BJ (cell line): ENCODE results near the gene PBX3. TPM values are rescaled to one million over a fixed set of nuclear protein-coding genes. Genes with fewer than 3 reads are reported as not detected.

Experiments used
- CTCF ChIA-PET: fragments of 350-600 bp; formaldehyde crosslinking; extraction: SDS; loops from one replicate; lab custom pipeline; 2021; ENCODE audit warnings: antibody characterized with exemption, inconsistent platforms; lab: Yijun Ruan, JAX
- POLR2A ChIA-PET: fragments of 300-600 bp; sonication (Branson Sonifier 250); formaldehyde crosslinking; extraction: SDS; loops from one replicate; lab custom pipeline; 2021; ENCODE audit warnings: antibody characterized with exemption; lab: Charles Lee
- DNase-seq: peaks from one replicate; pipeline ENCODE4 v3.0.0-alpha.2; 2011; ENCODE audit warnings: low read depth
- H3K27me3 ChIP-seq: 2 replicates; pipeline ENCODE4 v1.6.0; 2011; ENCODE audit warnings: low read length; ENCODE audit not compliant: control insufficient read depth, insufficient read depth
- H3K36me3 ChIP-seq: 2 replicates; pipeline ENCODE4 v1.5.1; 2011; ENCODE audit warnings: low read length; ENCODE audit not compliant: control insufficient read depth, insufficient read depth
- H3K4me3 ChIP-seq: 2 replicates; pipeline ENCODE4 v1.5.1; 2011; ENCODE audit warnings: low read depth, mild to moderate bottlenecking, control low read depth, low read length
- CTCF ChIP-seq: IDR thresholded peaks from 2 replicates; pipeline ENCODE4 v1.5.1; 2011; ENCODE audit warnings: low read depth, mild to moderate bottlenecking, control low read depth, inconsistent platforms, low read length, moderate library complexity; ENCODE audit not compliant: insufficient read depth
- polyA plus RNA-seq: library from polyadenylated mRNA; depleted of rRNA; stranded (reverse); fragments of >200 nt; gene quantifications from 2 replicates; pipeline ENCODE4 v1.2.3, GENCODE V29; 2011; rRNA removed

The PBX3 gene
- polyA plus RNA-seq, 1 experiment = 27.9 TPM

- no peak for TF ChIP-seq CTCF
- no peak overlapping the region for H3K4me3 ChIP-seq
- DNase-seq = no peak
- no peaks in the 10 kb centered on the region for H3K36me3 ChIP-seq
- H3K27me3 ChIP-seq = no peaks in the 10 kb centered on the region
- POLR2A ChIA-PET = no interaction called here
- CTCF ChIA-PET = no interaction called here
These were observed 267.6 kb downstream of the PBX3 start for GRCh38 chr9:126014726-126015125.

- DNase-seq = no peak
- ChIA-PET POLR2A (interaction anchor here (0.6 kb wide), 1 partner anchor 1639 kb away, joined by 4 read pairs; no protein-coding TSS in a partner anchor), CTCF (no interaction called here)
- TF ChIP-seq CTCF = no peak
- Histone ChIP-seq H3K4me3 (no peak overlapping the region), H3K36me3 (no peaks in the 10 kb centered on the region), H3K27me3 (no peaks in the 10 kb centered on the region)
These were observed 268.3 kb downstream of the PBX3 start for GRCh38 chr9:126015424-126015823.

DNA sequence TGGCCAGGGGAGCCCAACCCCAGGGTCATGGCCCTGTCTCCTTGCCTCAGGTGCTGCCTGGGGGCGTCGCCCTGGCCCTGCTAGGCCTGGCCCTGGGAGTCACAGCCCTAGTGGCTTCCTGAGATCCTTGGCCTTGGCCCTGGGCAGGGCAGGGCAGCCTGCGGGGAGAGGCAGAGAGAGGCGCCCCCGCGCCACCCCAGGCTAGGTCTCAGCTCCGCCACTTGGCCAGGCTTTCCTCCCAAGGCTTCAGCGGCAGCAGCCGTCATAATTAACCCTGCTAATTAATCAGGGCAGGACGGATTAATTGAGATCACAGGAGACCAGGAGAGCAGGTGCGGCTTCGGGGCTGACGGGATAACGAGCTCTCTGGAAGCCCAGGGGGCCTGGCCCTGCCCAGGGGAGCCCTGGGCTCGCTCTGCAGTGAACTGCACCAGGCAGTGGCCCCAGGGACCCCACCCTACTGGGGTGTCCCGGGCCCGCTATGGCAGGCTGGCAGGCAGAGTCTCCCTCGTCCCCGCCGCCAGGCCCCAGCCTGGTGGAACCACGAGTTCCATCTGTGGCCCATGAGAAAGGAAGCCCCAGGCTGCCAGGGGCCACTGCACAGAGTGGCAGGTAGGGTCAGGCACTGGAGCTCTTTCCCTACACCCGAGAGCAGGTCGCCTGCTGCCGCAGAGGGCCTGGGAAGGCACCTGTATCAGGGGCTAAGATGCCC, 269.6 kb downstream of the PBX3 start:
- no peak overlapping the region for H3K4me3 ChIP-seq
- DNase-seq = no peak
- ChIA-PET CTCF (no interaction called here), POLR2A (no interaction called here)
- no peak for TF ChIP-seq CTCF
- no peaks in the 10 kb centered on the region for H3K36me3 ChIP-seq
- peaks cover 2% of the 10 kb centered on the region; the same call in 1 of the 2 replicates for H3K27me3 ChIP-seq

Other genes with a start within 250 kb of the PBX3 start
- gene MAPKAP1, start 40.2 kb upstream of the PBX3 start, polyA plus RNA-seq = 113 TPM in 2 replicates